ENCODE measurements around the gene ESR2. TPM values are rescaled to one million over a fixed set of nuclear protein-coding genes. Genes with fewer than 3 reads are reported as not detected.
A peak's percentile ranks its signal among the peaks of the same experiment; 100 is the strongest.

The ESR2 gene
- total and polyA plus RNA-seq, 12 donors, result 0.12 to 1.6 (median 0.73) TPM

DNA sequence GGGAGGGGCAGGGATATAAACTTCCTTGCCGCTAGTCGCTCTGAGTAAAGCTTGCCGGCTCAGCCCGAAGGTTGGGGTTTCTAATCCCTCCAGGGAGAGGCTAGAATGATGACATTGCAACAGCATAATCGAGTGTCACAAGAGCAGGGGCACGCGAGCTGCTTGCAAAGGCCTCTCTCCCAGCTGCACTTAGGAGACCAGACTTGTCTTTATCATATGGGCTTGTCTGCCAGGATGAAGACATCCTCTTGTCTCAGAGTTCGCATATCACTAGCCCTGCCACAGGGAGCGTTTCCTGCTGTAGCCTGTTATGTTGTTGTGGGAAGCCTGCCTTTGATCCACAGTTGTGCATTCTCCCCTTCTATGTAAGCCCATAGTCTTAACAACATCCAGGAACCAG lies 180.0 kb downstream of the ESR2 start:
- ATAC-seq, result peak in 2 of 8 donors; percentile 3 to 23
- H3K27me3 ChIP-seq, result no peaks in the 10 kb centered on the region
- intact Hi-C loops (cut with DNase I), result no loop called here
- no peaks in the 10 kb centered on the region for H3K9me3 ChIP-seq
- WGBS, 2 donors, result 65 to 66% methylated on average over 9 of the region's 9 CpGs
- peak overlapping the region in 5 of 10 donors; percentile 0 to 55 (median 38) for H3K27ac ChIP-seq
- H3K4me3 ChIP-seq, result no peak overlapping the region
- TF ChIP-seq, protein P1, sequence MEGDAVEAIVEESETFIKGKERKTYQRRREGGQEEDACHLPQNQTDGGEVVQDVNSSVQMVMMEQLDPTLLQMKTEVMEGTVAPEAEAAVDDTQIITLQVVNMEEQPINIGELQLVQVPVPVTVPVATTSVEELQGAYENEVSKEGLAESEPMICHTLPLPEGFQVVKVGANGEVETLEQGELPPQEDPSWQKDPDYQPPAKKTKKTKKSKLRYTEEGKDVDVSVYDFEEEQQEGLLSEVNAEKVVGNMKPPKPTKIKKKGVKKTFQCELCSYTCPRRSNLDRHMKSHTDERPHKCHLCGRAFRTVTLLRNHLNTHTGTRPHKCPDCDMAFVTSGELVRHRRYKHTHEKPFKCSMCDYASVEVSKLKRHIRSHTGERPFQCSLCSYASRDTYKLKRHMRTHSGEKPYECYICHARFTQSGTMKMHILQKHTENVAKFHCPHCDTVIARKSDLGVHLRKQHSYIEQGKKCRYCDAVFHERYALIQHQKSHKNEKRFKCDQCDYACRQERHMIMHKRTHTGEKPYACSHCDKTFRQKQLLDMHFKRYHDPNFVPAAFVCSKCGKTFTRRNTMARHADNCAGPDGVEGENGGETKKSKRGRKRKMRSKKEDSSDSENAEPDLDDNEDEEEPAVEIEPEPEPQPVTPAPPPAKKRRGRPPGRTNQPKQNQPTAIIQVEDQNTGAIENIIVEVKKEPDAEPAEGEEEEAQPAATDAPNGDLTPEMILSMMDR (IDR thresholded peaks at IDR 0.05), result no peak
- H3K4me1 ChIP-seq, result peaks cover 0 to 33% (median 8%) of the 10 kb centered on the region in 9 donors
- DNase-seq, result no peak
- peaks cover 0 to 84% (median 1%) of the 10 kb centered on the region in 9 donors for H3K36me3 ChIP-seq

DNA sequence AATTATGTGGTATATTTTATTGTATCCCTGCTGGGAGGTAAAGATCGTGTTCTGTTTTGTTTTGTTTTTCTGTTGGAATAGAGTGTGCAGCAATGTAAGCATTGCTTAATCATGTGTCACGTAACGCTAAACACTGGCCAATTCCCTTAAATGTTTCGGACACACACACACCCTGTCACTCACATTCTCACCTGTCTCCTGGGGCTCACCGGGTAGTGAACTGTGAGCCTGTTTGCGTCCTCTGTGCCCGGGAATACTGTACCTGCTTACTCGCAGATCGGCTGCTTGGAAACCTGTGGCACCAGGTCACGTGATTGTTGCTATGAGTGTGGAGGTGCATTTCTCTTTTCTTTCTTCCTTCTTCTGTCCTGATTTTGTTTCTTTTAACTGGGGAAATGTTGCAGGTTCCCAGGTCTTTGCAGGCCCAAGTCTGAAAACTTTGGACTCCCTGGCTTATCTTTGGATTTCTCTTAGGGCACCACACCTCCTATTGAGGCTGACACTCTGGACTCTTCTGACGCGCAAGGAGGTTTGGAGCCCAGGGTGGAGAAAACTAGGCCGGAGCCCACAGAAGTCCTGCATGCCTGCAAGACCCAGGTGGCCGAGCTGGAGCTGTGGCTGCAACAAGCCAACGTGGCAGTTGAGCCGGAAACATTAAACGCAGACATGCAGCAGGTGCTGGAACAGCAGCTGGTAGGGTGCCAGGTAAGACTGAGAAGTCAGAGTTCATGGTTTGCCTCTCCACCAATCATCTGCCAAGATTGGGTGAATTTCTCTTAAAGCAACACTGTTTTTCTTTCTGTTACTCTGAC lies 181.1 kb downstream of the ESR2 start:
- peak overlapping the region in 5 of 10 donors; percentile 4 to 55 (median 30) for H3K27ac ChIP-seq
- no peaks in the 10 kb centered on the region for H3K9me3 ChIP-seq
- no peaks in the 10 kb centered on the region for H3K27me3 ChIP-seq
- TF ChIP-seq, protein P1 (IDR thresholded peaks at IDR 0.05), result no peak
- ATAC-seq (peak in 6 of 8 donors; percentile 31 to 64 (median 47)), DNase-seq (no peak)
- peaks cover 0 to 92% (median 0%) of the 10 kb centered on the region in 9 donors for H3K36me3 ChIP-seq
- 80 to 90% methylated on average over 17 of the region's 17 CpGs for WGBS, 2 donors
- intact Hi-C loops (cut with DNase I), result no loop called here
- peaks cover 0 to 23% (median 0%) of the 10 kb centered on the region in 9 donors for H3K4me1 ChIP-seq
- H3K4me3 ChIP-seq, result peak overlapping the region in 3 of 10 donors; percentile 2 to 20 (median 6)

DNA sequence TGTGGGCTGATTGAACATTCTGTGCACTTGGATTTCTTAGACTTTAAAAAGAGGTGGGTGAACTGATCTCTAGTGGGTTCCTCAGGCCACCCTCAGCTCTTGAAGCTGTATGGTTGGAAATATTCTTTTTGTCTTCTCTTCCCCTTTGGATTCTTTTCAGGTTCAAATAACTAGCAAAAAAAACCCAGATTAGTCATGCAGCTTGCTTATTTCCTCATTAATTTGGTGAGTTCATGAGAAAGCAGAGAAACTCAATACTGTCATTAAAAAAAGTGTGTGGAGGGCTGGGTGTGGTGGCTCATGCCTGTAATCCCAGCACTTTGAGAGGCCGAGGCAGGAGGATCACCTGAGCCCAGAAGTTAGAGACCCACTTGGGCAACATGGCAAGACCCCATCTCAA lies 183.4 kb downstream of the ESR2 start:
- no peak for DNase-seq
- no peak for ATAC-seq
- Histone ChIP-seq H3K4me1 (peaks cover 0 to 14% (median 0%) of the 10 kb centered on the region in 9 donors), H3K27ac (no peak overlapping the region), H3K4me3 (no peak overlapping the region), H3K9me3 (no peaks in the 10 kb centered on the region), H3K36me3 (peaks cover 0 to 97% (median 0%) of the 10 kb centered on the region in 9 donors), H3K27me3 (no peaks in the 10 kb centered on the region)
- TF ChIP-seq, protein P1 (IDR thresholded peaks at IDR 0.05), result no peak
- WGBS, 2 donors, result 100% methylated on average over 1 of the region's 1 CpG
- intact Hi-C loops (cut with DNase I), result no loop called here

DNA sequence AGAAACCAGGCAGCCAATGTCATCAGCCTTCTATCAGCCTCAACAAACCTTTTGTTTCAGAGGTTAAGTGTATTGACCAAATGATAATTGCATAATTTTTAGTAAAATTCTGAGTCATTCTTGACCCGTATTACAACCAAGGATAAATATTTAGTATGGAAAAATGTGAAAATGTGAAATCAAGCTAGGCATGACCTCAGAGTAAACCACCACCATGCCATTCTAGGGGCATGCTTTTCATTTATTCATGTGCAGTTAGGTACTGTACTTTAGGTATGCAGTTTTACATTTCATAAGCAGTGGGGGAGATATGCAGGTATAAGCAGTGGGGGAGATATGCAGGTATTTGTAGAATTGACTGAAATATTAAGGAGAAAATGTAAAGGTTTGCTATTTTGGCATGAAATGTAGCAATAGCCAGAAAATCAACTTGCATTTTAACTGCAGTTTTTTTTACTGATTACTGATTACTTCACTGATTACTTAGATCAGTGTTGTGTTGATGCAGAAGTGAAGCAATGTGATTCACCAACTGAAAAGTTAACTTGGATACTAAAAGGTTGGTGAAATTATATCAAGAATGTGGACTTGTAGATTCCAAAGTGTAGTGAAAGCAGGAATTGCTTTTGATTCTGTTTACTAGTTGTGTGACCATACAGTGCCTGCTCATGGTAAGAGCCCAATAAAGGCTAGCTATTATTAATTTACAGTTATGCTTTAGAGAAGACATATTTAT lies 184.2 kb downstream of the ESR2 start:
- DNase-seq (no peak), ATAC-seq (no peak)
- Histone ChIP-seq H3K4me1 (peaks cover 0 to 14% (median 0%) of the 10 kb centered on the region in 9 donors), H3K27ac (no peak overlapping the region), H3K36me3 (peaks cover 0 to 97% (median 4%) of the 10 kb centered on the region in 9 donors), H3K4me3 (no peak overlapping the region), H3K9me3 (no peaks in the 10 kb centered on the region), H3K27me3 (no peaks in the 10 kb centered on the region)
- 91 to 96% methylated on average over 1 of the region's 1 CpG for WGBS, 2 donors
- intact Hi-C loops (cut with DNase I), result no loop called here
- TF ChIP-seq, protein P1 (IDR thresholded peaks at IDR 0.05), result no peak
